Adipocyte (in vitro differentiated cells): Measurements from ENCODE around the gene FOXN3.

Experiments used
- DNase-seq: peaks from one replicate; pipeline ENCODE4 v3.0.0-alpha.2; 2015; ENCODE audit warnings: low read depth
- H3K27me3 ChIP-seq: replicated peaks from 2 replicates; pipeline ENCODE4 v1.7.0; 2013; ENCODE audit warnings: mild to moderate bottlenecking, low read length, moderate library complexity; ENCODE audit not compliant: control insufficient read depth, insufficient read depth
- H3K36me3 ChIP-seq: 2 replicates; pipeline ENCODE4 v1.7.0; 2013; ENCODE audit warnings: low read length, mild to moderate bottlenecking, moderate library complexity; ENCODE audit not compliant: control insufficient read depth, insufficient read depth, severe bottlenecking
- H3K4me1 ChIP-seq: 2 replicates; pipeline ENCODE4 v1.7.0; 2013; ENCODE audit warnings: mild to moderate bottlenecking, low read length, moderate library complexity; ENCODE audit not compliant: control insufficient read depth, insufficient read depth
- H3K4me3 ChIP-seq: 2 replicates; pipeline ENCODE4 v1.7.0; 2013; ENCODE audit warnings: mild to moderate bottlenecking, low read length, moderate library complexity
- H3K9ac ChIP-seq: 2 replicates; pipeline ENCODE4 v1.7.0; 2013; ENCODE audit warnings: mild to moderate bottlenecking, low read length, moderate library complexity
- H3K9me3 ChIP-seq: 2 replicates; pipeline ENCODE4 v1.7.0; 2013; ENCODE audit warnings: mild to moderate bottlenecking, low read length, moderate library complexity; ENCODE audit not compliant: control insufficient read depth

Gene FOXN3

GRCh38 chr14:89324501-89325298 lies 92.3 kb downstream of the FOXN3 start:
- no peak for DNase-seq
- no peak overlapping the region for H3K4me3 ChIP-seq
- H3K9me3 ChIP-seq = no peaks in the 10 kb centered on the region
- peaks cover 26% of the 10 kb centered on the region for H3K4me1 ChIP-seq
- no peak overlapping the region for H3K9ac ChIP-seq
- no peaks in the 10 kb centered on the region for H3K27me3 ChIP-seq
- H3K36me3 ChIP-seq = peaks cover 5% of the 10 kb centered on the region

GRCh38 chr14:89320381-89321000 lies 96.5 kb downstream of the FOXN3 start:
- no peak for DNase-seq
- Histone ChIP-seq H3K9ac (no peak overlapping the region), H3K36me3 (peaks cover 17% of the 10 kb centered on the region), H3K9me3 (no peaks in the 10 kb centered on the region), H3K4me1 (no peaks in the 10 kb centered on the region), H3K27me3 (no peaks in the 10 kb centered on the region), H3K4me3 (no peak overlapping the region)

- H3K4me3 ChIP-seq = no peak overlapping the region
- peaks cover 22% of the 10 kb centered on the region for H3K36me3 ChIP-seq
- DNase-seq = no peak
- H3K4me1 ChIP-seq = no peaks in the 10 kb centered on the region
- H3K9me3 ChIP-seq = no peaks in the 10 kb centered on the region
- H3K27me3 ChIP-seq = no peaks in the 10 kb centered on the region
- no peak overlapping the region for H3K9ac ChIP-seq
Observed at GRCh38 chr14:89319687-89320086, 97.3 kb downstream of the FOXN3 start.

- Histone ChIP-seq H3K4me3 (no peak overlapping the region), H3K9ac (no peak overlapping the region), H3K27me3 (no peaks in the 10 kb centered on the region), H3K9me3 (no peaks in the 10 kb centered on the region), H3K4me1 (no peaks in the 10 kb centered on the region), H3K36me3 (peaks cover 25% of the 10 kb centered on the region)
- no peak for DNase-seq
Observed at GRCh38 chr14:89317051-89317691, 99.9 kb downstream of the FOXN3 start.

GRCh38 chr14:89315493-89316470 lies 101.3 kb downstream of the FOXN3 start:
- Histone ChIP-seq H3K9me3 (no peaks in the 10 kb centered on the region), H3K36me3 (peaks cover 25% of the 10 kb centered on the region), H3K4me3 (no peak overlapping the region), H3K9ac (no peak overlapping the region), H3K27me3 (no peaks in the 10 kb centered on the region), H3K4me1 (no peaks in the 10 kb centered on the region)
- DNase-seq = no peak

GRCh38 chr14:89314274-89314673 lies 102.8 kb downstream of the FOXN3 start:
- H3K27me3 ChIP-seq = no peaks in the 10 kb centered on the region
- no peak overlapping the region for H3K4me3 ChIP-seq
- H3K9ac ChIP-seq = no peak overlapping the region
- no peaks in the 10 kb centered on the region for H3K9me3 ChIP-seq
- peaks cover 25% of the 10 kb centered on the region for H3K36me3 ChIP-seq
- H3K4me1 ChIP-seq = no peaks in the 10 kb centered on the region
- DNase-seq = no peak

- no peak for DNase-seq
- Histone ChIP-seq H3K4me3 (no peak overlapping the region), H3K27me3 (no peaks in the 10 kb centered on the region), H3K36me3 (peaks cover 25% of the 10 kb centered on the region), H3K9ac (no peak overlapping the region), H3K4me1 (peaks cover 11% of the 10 kb centered on the region), H3K9me3 (no peaks in the 10 kb centered on the region)
Observed at GRCh38 chr14:89312932-89313331, 104.1 kb downstream of the FOXN3 start.

GRCh38 chr14:89310211-89310610 lies 106.8 kb downstream of the FOXN3 start:
- Histone ChIP-seq H3K27me3 (no peaks in the 10 kb centered on the region), H3K9ac (no peak overlapping the region), H3K4me3 (no peak overlapping the region), H3K4me1 (peaks cover 23% of the 10 kb centered on the region), H3K9me3 (no peaks in the 10 kb centered on the region), H3K36me3 (peaks cover 8% of the 10 kb centered on the region)
- no peak for DNase-seq

GRCh38 chr14:89309670-89310177 lies 107.3 kb downstream of the FOXN3 start:
- Histone ChIP-seq H3K36me3 (peaks cover 3% of the 10 kb centered on the region), H3K27me3 (no peaks in the 10 kb centered on the region)
- no peak for DNase-seq

GRCh38 chr14:89308232-89308959 lies 108.6 kb downstream of the FOXN3 start:
- H3K9me3 ChIP-seq = no peaks in the 10 kb centered on the region
- no peak overlapping the region for H3K4me3 ChIP-seq
- peaks cover 40% of the 10 kb centered on the region for H3K4me1 ChIP-seq
- no peaks in the 10 kb centered on the region for H3K27me3 ChIP-seq
- no peaks in the 10 kb centered on the region for H3K36me3 ChIP-seq
- peak; percentile 17 for DNase-seq
- H3K9ac ChIP-seq = no peak overlapping the region

More at GRCh38 chr14:89309670-89310177, 107.3 kb downstream of the FOXN3 start:
- peaks cover 27% of the 10 kb centered on the region for H3K4me1 ChIP-seq
- H3K4me3 ChIP-seq = no peak overlapping the region
- no peak overlapping the region for H3K9ac ChIP-seq
- no peaks in the 10 kb centered on the region for H3K9me3 ChIP-seq
